OCI-LY7 (cell line): Measurements from ENCODE around the gene ADAMTS13. TPM values are rescaled to one million over a fixed set of nuclear protein-coding genes. Genes with fewer than 3 reads are reported as not detected.

Source experiments
- BruUV-seq: library from RNA; stranded (reverse); fragments of 400-500 nt; replicated peaks from 2 replicates; lab custom pipeline; 2021; lab: Mats Ljungman, UMichigan
- CTCF ChIA-PET: fragments of 300-600 bp; sonication (Branson Sonifier 250); formaldehyde crosslinking; loops from one replicate; lab custom pipeline; 2022; ENCODE audit warnings: antibody characterized with exemption; ENCODE audit not compliant: unreplicated experiment; lab: Charles Lee
- POLR2A ChIA-PET: fragments of 300-600 bp; sonication (Branson Sonifier 250); formaldehyde crosslinking; loops from one replicate; lab custom pipeline; 2022; ENCODE audit warnings: antibody characterized with exemption; lab: Charles Lee
- DNase-seq: peaks from one replicate; pipeline ENCODE4 v3.0.0-alpha.2; 2015; ENCODE audit warnings: low spot score
- H2AFZ ChIP-seq: fragments of 200-600 bp; sonication (generic), shearing (Covaris generic); 2 replicates; pipeline ENCODE4 v1.6.1; 2014; ENCODE audit warnings: mild to moderate bottlenecking, antibody characterized with exemption, low read length, moderate library complexity
- H3K27ac ChIP-seq: fragments of 200-600 bp; sonication (generic); 2 replicates; pipeline ENCODE4 v1.5.1; 2014; ENCODE audit warnings: mixed run types, low read depth, mild to moderate bottlenecking, moderate library complexity, low read length, inconsistent platforms; ENCODE audit not compliant: poor library complexity, severe bottlenecking
- H3K36me3 ChIP-seq: fragments of 200-600 bp; sonication (generic); 2 replicates; pipeline ENCODE4 v1.6.1; 2014; ENCODE audit warnings: mild to moderate bottlenecking, antibody characterized with exemption, low read length, moderate library complexity, mixed read lengths; ENCODE audit not compliant: insufficient read depth
- H3K4me1 ChIP-seq: fragments of 200-600 bp; sonication (generic); 2 replicates; pipeline ENCODE4 v1.5.1; 2014; ENCODE audit warnings: mild to moderate bottlenecking, low read length; ENCODE audit not compliant: insufficient read depth, poor library complexity, severe bottlenecking
- H3K4me2 ChIP-seq: fragments of 200-600 bp; sonication (generic); 2 replicates; pipeline ENCODE4 v1.6.1; 2014; ENCODE audit warnings: mild to moderate bottlenecking, low read length
- H3K4me3 ChIP-seq: fragments of 200-600 bp; sonication (generic); 2 replicates; pipeline ENCODE4 v1.5.1; 2014; ENCODE audit warnings: mild to moderate bottlenecking, low read depth, low read length; ENCODE audit not compliant: poor library complexity, severe bottlenecking
- H3K79me2 ChIP-seq: fragments of 200-600 bp; sonication (generic); 2 replicates; pipeline ENCODE4 v1.6.1; 2016; ENCODE audit warnings: low read depth, mild to moderate bottlenecking, low read length, moderate library complexity, mixed read lengths; ENCODE audit not compliant: insufficient read depth
- H3K9me2 ChIP-seq: fragments of 200-600 bp; sonication (generic); 2 replicates; pipeline ENCODE4 v1.6.1; 2016; ENCODE audit warnings: mild to moderate bottlenecking, low read length, mixed read lengths; ENCODE audit not compliant: insufficient read depth
- H3K9me3 ChIP-seq: fragments of 200-600 bp; sonication (generic); 2 replicates; pipeline ENCODE4 v1.6.1; 2014; ENCODE audit warnings: mild to moderate bottlenecking, mixed run types, low read length, mixed read lengths
- H4K20me1 ChIP-seq: fragments of 200-600 bp; sonication (generic); 2 replicates; pipeline ENCODE4 v1.6.1; 2014; ENCODE audit warnings: mild to moderate bottlenecking, antibody characterized with exemption, low read length, moderate library complexity, mixed read lengths; ENCODE audit not compliant: insufficient read depth
- CTCF ChIP-seq: fragments of 200-600 bp; sonication (generic); conservative IDR thresholded peaks from 2 replicates; pipeline ENCODE4 v1.5.1; 2014; ENCODE audit warnings: mild to moderate bottlenecking, antibody characterized with exemption, low read length, moderate library complexity, mixed read lengths
- EZH2phosphoT487 ChIP-seq: fragments of 200-600 bp; sonication (generic); IDR thresholded peaks from 2 replicates; pipeline ENCODE4 v1.6.1; 2018; ENCODE audit warnings: low read depth, borderline replicate concordance, mild to moderate bottlenecking, mixed run types, antibody characterized with exemption, low read length, moderate library complexity, mixed read lengths
- intact Hi-C: fragments of 100-400 bp; cut with micrococcal nuclease; formaldehyde crosslinking; loops from one replicate; pipeline ENCODE4 v1.10.0; 2022; ENCODE audit not compliant: unreplicated experiment
- total RNA-seq, 2 experiments: library from RNA; depleted of rRNA in 1 of 2; stranded (reverse); fragments of >200 nt in 1 of 2; shearing (Covaris generic) in 1 of 2; gene quantifications; 2 replicates each; pipeline ENCODE4 v1.2.3, GENCODE V29; 2014 to 2022

Gene ADAMTS13
- total RNA-seq, 2 experiments from 2014 or later = 6.2 to 18.1 TPM

GRCh38 chr9:133484671-133485437 is 62.7 kb downstream of the ADAMTS13 start:
- POLR2A ChIA-PET = interaction anchor here (0.6 to 0.7 kb wide), 2 partner anchors 540 to 1760 kb away, joined by 3 read pairs; no protein-coding TSS in a partner anchor
- TF ChIP-seq EZH2phosphoT487 (no peak), CTCF (no peak)

DNA sequence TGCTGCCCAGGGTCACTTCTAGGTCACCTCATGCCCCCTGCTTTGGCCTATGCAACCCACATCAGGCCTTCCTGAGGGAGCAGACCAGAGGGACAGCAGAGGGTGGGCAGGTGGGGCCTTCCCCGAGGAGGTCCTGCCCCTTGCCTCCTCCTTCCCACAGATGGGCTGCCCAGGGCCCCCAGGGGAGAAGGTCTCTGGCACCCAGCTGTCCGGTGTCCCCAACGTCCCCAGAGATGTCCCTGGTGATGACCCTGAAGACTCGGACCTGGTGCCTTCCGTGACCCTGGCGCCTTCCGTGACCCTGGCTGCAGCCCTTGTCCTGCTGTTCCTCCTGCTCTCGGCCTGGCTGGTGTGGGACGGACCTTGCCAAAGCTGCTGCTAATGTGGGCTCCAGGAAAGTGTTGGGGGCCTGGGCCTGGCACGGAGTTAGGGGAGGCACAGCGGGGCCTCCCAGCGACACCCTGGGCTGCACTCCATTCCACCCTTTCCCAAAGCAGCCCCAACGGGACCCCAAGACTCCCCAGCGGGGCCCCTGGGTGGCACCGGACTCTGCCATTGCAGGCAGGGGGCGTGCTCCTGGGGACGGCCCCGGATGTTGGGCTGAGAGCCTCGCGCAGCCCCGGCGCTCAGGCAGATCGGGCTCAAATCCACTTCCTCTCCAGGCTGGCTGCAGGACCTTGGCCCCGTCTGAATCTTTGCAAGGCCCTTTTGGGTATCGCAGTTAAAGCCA is 63.5 kb downstream of the ADAMTS13 start:
- POLR2A ChIA-PET = no interaction called here
- Histone ChIP-seq H3K4me2 (peak overlapping the region; percentile 75), H3K9me2 (no peaks in the 10 kb centered on the region), H3K36me3 (no peaks in the 10 kb centered on the region), H4K20me1 (no peaks in the 10 kb centered on the region), H3K27ac (peak overlapping the region; percentile 59), H3K79me2 (no peaks in the 10 kb centered on the region), H2AFZ (peak overlapping the region; percentile 65), H3K4me3 (peak overlapping the region; percentile 51), H3K4me1 (peaks cover 11% of the 10 kb centered on the region), H3K9me3 (no peaks in the 10 kb centered on the region)
- no TSS peak for BruUV-seq
- CTCF ChIA-PET = no interaction called here
- DNase-seq = peak; percentile 84
- intact Hi-C loops = loop anchor here (1.0 to 2.0 kb wide), 4 partner anchors 33 to 300 kb away; partner anchors contain the start of genes MED22 and RPL7A
- no peak for TF ChIP-seq EZH2phosphoT487
- no peak for TF ChIP-seq CTCF

More at GRCh38 chr9:133484671-133485437, 62.7 kb downstream of the ADAMTS13 start:
- CTCF ChIA-PET = no interaction called here
- H3K4me2 ChIP-seq = no peak overlapping the region
- H3K79me2 ChIP-seq = no peaks in the 10 kb centered on the region
- no peaks in the 10 kb centered on the region for H4K20me1 ChIP-seq
- H3K9me2 ChIP-seq = no peaks in the 10 kb centered on the region
- no peak for DNase-seq
- peaks cover 18% of the 10 kb centered on the region for H3K4me1 ChIP-seq
- H3K36me3 ChIP-seq = no peaks in the 10 kb centered on the region
- H3K27ac ChIP-seq = no peak overlapping the region
- H3K4me3 ChIP-seq = no peak overlapping the region
- no TSS peak for BruUV-seq
- intact Hi-C loops = no loop called here
- H2AFZ ChIP-seq = no peak overlapping the region
- H3K9me3 ChIP-seq = no peaks in the 10 kb centered on the region
